ENCODE data around the gene HLA-DMA. TPM values are rescaled to one million over a fixed set of nuclear protein-coding genes. Genes with fewer than 3 reads are reported as not detected.
A peak's percentile ranks its signal among the peaks of the same experiment; 100 is the strongest.

The HLA-DMA gene
- total RNA-seq, 1 donor from 2014 or later = 387 TPM

GRCh38 chr6:32933661-32934085, 19.2 kb downstream of the HLA-DMA start:
- Mint-ChIP-seq H3K27ac (peak overlapping the region; percentile 79), H3K9me3 (no peaks in the 10 kb centered on the region), H3K4me1 (peaks cover 92% of the 10 kb centered on the region), H3K4me3 (no peak overlapping the region), H3K36me3 (ENCODE audit: low read depth) (peaks cover 62% of the 10 kb centered on the region), H3K27me3 (no peaks in the 10 kb centered on the region)
- ChIA-PET POLR2A (interaction anchor here (0.6 to 16.1 kb wide), 20 partner anchors 8 to 179 kb away, joined by 3 to 1150 read pairs (median 4); partner anchors contain the start of genes BRD2, HLA-DMA, HLA-DMB and PSMB9), CTCF (interaction anchor here (0.6 to 12.7 kb wide), 26 partner anchors 8 to 315 kb away, joined by 3 to 151 read pairs (median 5); partner anchors contain the start of genes BRD2, HLA-DMA and TAP2)
- ATAC-seq (ENCODE audit: low read depth) = peak; percentile 54
- intact Hi-C loops (cut with micrococcal nuclease) = loop anchor here (1.0 to 2.0 kb wide), 6 partner anchors 8 to 51 kb away; partner anchors contain the start of genes HLA-DMA and HLA-DMB
- DNase-seq = peak; percentile 60
- TF ChIP-seq CTCF (IDR thresholded peaks at IDR 0.05) = peak; percentile 65

GRCh38 chr6:32932132-32932868, 20.6 kb downstream of the HLA-DMA start:
- no peak for TF ChIP-seq CTCF (IDR thresholded peaks at IDR 0.05)
- H3K4me3 Mint-ChIP-seq = no peak overlapping the region
- intact Hi-C loops (cut with micrococcal nuclease) = loop anchor here (2.0 kb wide), 1 partner anchor 41 kb away; no protein-coding TSS in a partner anchor
- no peak for DNase-seq
- POLR2A ChIA-PET = interaction anchor here (0.9 to 16.1 kb wide), 10 partner anchors 10 to 89 kb away, joined by 3 to 1150 read pairs (median 38); partner anchors contain the start of genes BRD2, HLA-DMA and HLA-DMB
- peak overlapping the region; percentile 85 for H3K27ac Mint-ChIP-seq
- H3K4me1 Mint-ChIP-seq = peaks cover 84% of the 10 kb centered on the region
- no peak for ATAC-seq (ENCODE audit: low read depth)
- no peaks in the 10 kb centered on the region for H3K27me3 Mint-ChIP-seq
- peaks cover 48% of the 10 kb centered on the region for H3K36me3 Mint-ChIP-seq (ENCODE audit: low read depth)
- CTCF ChIA-PET = interaction anchor here (1.2 to 5.4 kb wide), 9 partner anchors 11 to 94 kb away, joined by 4 to 99 read pairs (median 33); partner anchors contain the start of genes HLA-DMA and TAP2
- H3K9me3 Mint-ChIP-seq = no peaks in the 10 kb centered on the region

GRCh38 chr6:32931211-32931610, 21.7 kb downstream of the HLA-DMA start:
- DNase-seq (no peak), ATAC-seq (ENCODE audit: low read depth) (no peak)
- H3K27ac Mint-ChIP-seq = peak overlapping the region; percentile 85
- H3K27me3 Mint-ChIP-seq = no peaks in the 10 kb centered on the region
- intact Hi-C loops (cut with micrococcal nuclease) = loop anchor here (2.0 kb wide), 1 partner anchor 14 kb away; no protein-coding TSS in a partner anchor
- H3K36me3 Mint-ChIP-seq (ENCODE audit: low read depth) = peaks cover 38% of the 10 kb centered on the region
- no peaks in the 10 kb centered on the region for H3K9me3 Mint-ChIP-seq
- TF ChIP-seq CTCF (IDR thresholded peaks at IDR 0.05) = no peak
- H3K4me1 Mint-ChIP-seq = peaks cover 78% of the 10 kb centered on the region
- ChIA-PET CTCF (interaction anchor here (3.5 to 5.4 kb wide), 2 partner anchors 44 to 54 kb away, joined by 33 to 67 read pairs; no protein-coding TSS in a partner anchor), POLR2A (interaction anchor here (1.3 to 16.1 kb wide), 6 partner anchors 10 to 41 kb away, joined by 3 to 1150 read pairs (median 122); partner anchors contain the start of genes BRD2, HLA-DMA and HLA-DMB)
- H3K4me3 Mint-ChIP-seq = no peak overlapping the region

- DNase-seq (no peak), ATAC-seq (ENCODE audit: low read depth) (no peak)
- intact Hi-C loops (cut with micrococcal nuclease) = no loop called here
- ChIA-PET POLR2A (interaction anchor here (0.6 to 6.1 kb wide), 6 partner anchors 12 to 82 kb away, joined by 3 to 37 read pairs (median 26); partner anchors contain the start of genes BRD2 and HLA-DMB), CTCF (interaction anchor here (1.0 to 4.1 kb wide), 3 partner anchors 11 to 62 kb away, joined by 3 to 27 read pairs (median 3); partner anchors contain the start of gene HLA-DMA)
- no peaks in the 10 kb centered on the region for H3K9me3 Mint-ChIP-seq
- H3K4me1 Mint-ChIP-seq = peaks cover 66% of the 10 kb centered on the region
- peak overlapping the region; percentile 81 for H3K27ac Mint-ChIP-seq
- peak overlapping the region; percentile 28 for H3K4me3 Mint-ChIP-seq
- TF ChIP-seq CTCF (IDR thresholded peaks at IDR 0.05) = no peak
- H3K36me3 Mint-ChIP-seq (ENCODE audit: low read depth) = no peaks in the 10 kb centered on the region
- H3K27me3 Mint-ChIP-seq = no peaks in the 10 kb centered on the region
Observed at GRCh38 chr6:32922083-32922482, 30.8 kb downstream of the HLA-DMA start.
